ENCODE measurements around the gene LRRIQ4.

DNA sequence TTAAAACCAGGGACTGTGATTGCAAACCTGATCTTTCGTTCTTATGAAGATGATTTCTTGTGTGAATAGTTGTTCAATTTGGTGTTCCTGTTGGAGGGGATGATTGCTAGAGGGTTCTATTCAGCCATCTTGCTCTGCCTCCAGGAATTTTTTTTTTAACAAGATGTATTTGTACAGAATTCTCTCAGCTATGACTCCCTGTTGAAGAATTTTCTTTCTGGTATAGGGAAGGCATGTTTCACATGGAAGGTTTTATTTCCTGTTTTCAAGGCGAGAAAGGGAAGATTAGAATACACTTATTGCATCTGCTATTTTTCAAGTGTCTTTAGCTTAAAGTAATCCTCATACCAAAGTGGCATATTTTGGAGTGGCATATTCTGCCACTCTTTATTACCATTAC lies 5.6 kb downstream of the LRRIQ4 start:
- TF ChIP-seq CTCF (conservative IDR thresholded peaks at IDR 0.05; ENCODE audit: low read length): no peak
- TF ChIP-seq EZH2phosphoT487 (IDR thresholded peaks at IDR 0.05; ENCODE audit: borderline replicate concordance): no peak

Measured in Loucy (cell line).